ENCODE measurements around the gene CXorf38. TPM values are rescaled to one million over a fixed set of nuclear protein-coding genes. Genes with fewer than 3 reads are reported as not detected.

Gene CXorf38
- 13.2 and 19.9 TPM in 2 replicates for total RNA-seq

GRCh38 chrX:40647307-40648197, at the start of gene CXorf38:
Gene CXorf38 (minus strand): TSS chrX:40647561. CDS start chrX:40647520, 41 bp downstream.
- no peak for TF ChIP-seq CTCF (IDR thresholded peaks at IDR 0.05; ENCODE audit: insufficient read depth, low read depth, low read length)
- H3K4me3 ChIP-seq (ENCODE audit: low read depth, low read length) = peak within 1 kb of the TSS; percentile 64
- DNase-seq (ENCODE audit: low read depth) = peak; percentile 88

GRCh38 chrX:40694802-40695201, 47.4 kb upstream of the CXorf38 start:
- TF ChIP-seq CTCF (IDR thresholded peaks at IDR 0.05; ENCODE audit: insufficient read depth, low read depth, low read length) = no peak
- DNase-seq (ENCODE audit: low read depth) = no peak
- H3K4me3 ChIP-seq (ENCODE audit: low read depth, low read length) = no peak overlapping the region

- DNase-seq (ENCODE audit: low read depth) = no peak
- no peak overlapping the region for H3K4me3 ChIP-seq (ENCODE audit: low read depth, low read length)
- TF ChIP-seq CTCF (IDR thresholded peaks at IDR 0.05; ENCODE audit: insufficient read depth, low read depth, low read length) = no peak
Observed at GRCh38 chrX:40688929-40689328, 41.6 kb upstream of the CXorf38 start.

- no peak overlapping the region for H3K4me3 ChIP-seq (ENCODE audit: low read depth, low read length)
- no peak for TF ChIP-seq CTCF (IDR thresholded peaks at IDR 0.05; ENCODE audit: insufficient read depth, low read depth, low read length)
- DNase-seq (ENCODE audit: low read depth) = no peak
Observed at GRCh38 chrX:40687169-40687568, 39.8 kb upstream of the CXorf38 start.

- no peak overlapping the region for H3K4me3 ChIP-seq (ENCODE audit: low read depth, low read length)
- no peak for DNase-seq (ENCODE audit: low read depth)
- TF ChIP-seq CTCF (IDR thresholded peaks at IDR 0.05; ENCODE audit: insufficient read depth, low read depth, low read length) = no peak
Observed at GRCh38 chrX:40685362-40685918, 38.1 kb upstream of the CXorf38 start.

GRCh38 chrX:40684092-40684491, 36.7 kb upstream of the CXorf38 start:
- no peak for TF ChIP-seq CTCF (IDR thresholded peaks at IDR 0.05; ENCODE audit: insufficient read depth, low read depth, low read length)
- H3K4me3 ChIP-seq (ENCODE audit: low read depth, low read length) = no peak overlapping the region
- DNase-seq (ENCODE audit: low read depth) = no peak
